Ectodermal cell (in vitro differentiated cells): Measurements from ENCODE around the gene SDCCAG8.

Source experiments
- H3K27ac ChIP-seq: 2 replicates; pipeline ENCODE4 v1.7.0; 2013; ENCODE audit warnings: mild to moderate bottlenecking, low read depth, low read length; ENCODE audit not compliant: insufficient read depth, poor library complexity, severe bottlenecking
- H3K27me3 ChIP-seq: 2 replicates; pipeline ENCODE4 v1.7.0; 2013; ENCODE audit warnings: mild to moderate bottlenecking, low read length; ENCODE audit not compliant: insufficient read depth, control insufficient read depth, poor library complexity, severe bottlenecking
- H3K36me3 ChIP-seq: one replicate; pipeline ENCODE4 v1.7.0; 2013; ENCODE audit warnings: low read length; ENCODE audit not compliant: control insufficient read depth, insufficient read depth
- H3K4me1 ChIP-seq: one replicate; pipeline ENCODE4 v1.7.0; 2013; ENCODE audit warnings: low read length; ENCODE audit not compliant: control insufficient read depth, insufficient read depth
- H3K4me3 ChIP-seq: 2 replicates; pipeline ENCODE4 v1.7.0; 2013; ENCODE audit warnings: low read depth, low read length, control low read depth; ENCODE audit not compliant: insufficient read depth
- H3K9me3 ChIP-seq: 2 replicates; pipeline ENCODE4 v1.7.0; 2013; ENCODE audit warnings: mild to moderate bottlenecking, low read length, moderate library complexity; ENCODE audit not compliant: control insufficient read depth
- WGBS, 2 experiments: methylation state at CpG; one replicate each; pipeline ENCODE4 v1.1.7; 2013; ENCODE audit warnings: missing lambda C conversion rate in 2 of 2; 5-methylcytosine and 5-hydroxymethylcytosine counted together

SDCCAG8 gene

DNA sequence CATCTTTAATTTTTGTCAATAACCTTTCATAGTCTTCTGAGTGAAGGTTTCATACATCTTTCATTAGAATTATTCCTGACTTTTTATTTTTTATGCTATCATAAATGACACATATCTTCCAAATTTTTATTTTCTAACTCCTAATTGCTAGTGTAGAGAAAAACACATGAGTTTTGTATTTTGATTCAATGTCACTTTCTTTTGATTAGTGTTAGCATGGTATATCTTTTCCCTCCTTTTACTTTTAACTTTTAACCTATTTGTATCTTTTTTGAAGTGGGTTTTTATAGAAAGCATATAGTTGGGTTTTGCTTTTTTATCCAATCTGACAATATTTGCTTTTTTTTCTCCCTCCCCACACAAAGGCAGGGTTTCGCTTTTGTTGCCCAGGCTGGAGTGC lies 43.2 kb downstream of the SDCCAG8 start:
- Histone ChIP-seq H3K27me3 (no peaks in the 10 kb centered on the region), H3K27ac (no peak overlapping the region), H3K9me3 (no peaks in the 10 kb centered on the region), H3K36me3 (no peaks in the 10 kb centered on the region), H3K4me1 (no peaks in the 10 kb centered on the region), H3K4me3 (no peak overlapping the region)
- 91 to 93% methylated on average over 1 of the region's 1 CpG for WGBS, 2 experiments

DNA sequence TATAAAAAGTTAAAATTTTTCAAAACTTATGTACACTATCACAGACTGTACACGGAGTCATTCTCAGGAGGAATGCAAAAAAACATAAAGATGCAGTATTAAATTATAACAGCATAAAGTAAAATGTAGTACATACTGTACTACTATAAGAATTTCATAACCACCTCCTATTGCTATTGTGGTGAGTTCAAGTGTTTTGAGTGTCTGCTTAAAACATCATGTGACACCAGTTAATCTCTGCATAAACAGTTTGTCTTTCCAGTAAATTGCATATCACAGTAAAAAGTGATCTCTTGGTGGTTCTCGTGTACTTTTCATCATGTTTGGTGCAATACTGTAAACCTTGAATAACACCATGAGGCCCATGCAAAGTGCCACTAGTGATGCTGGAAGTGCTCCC lies 45.2 kb downstream of the SDCCAG8 start:
- no peak overlapping the region for H3K4me3 ChIP-seq
- no peaks in the 10 kb centered on the region for H3K4me1 ChIP-seq
- no peaks in the 10 kb centered on the region for H3K36me3 ChIP-seq
- H3K27me3 ChIP-seq: no peaks in the 10 kb centered on the region
- 96 to 97% methylated on average over 1 to 2 of the region's 2 CpGs for WGBS, 2 experiments
- no peaks in the 10 kb centered on the region for H3K9me3 ChIP-seq
- H3K27ac ChIP-seq: no peak overlapping the region

- Histone ChIP-seq H3K4me3 (no peak overlapping the region), H3K36me3 (no peaks in the 10 kb centered on the region), H3K27ac (no peak overlapping the region), H3K27me3 (no peaks in the 10 kb centered on the region), H3K9me3 (no peaks in the 10 kb centered on the region), H3K4me1 (peaks cover 9% of the 10 kb centered on the region)
- WGBS, 2 experiments: 95 to 100% methylated on average over 1 of the region's 1 CpG
Measured at GRCh38 chr1:243311809-243312208, 56.0 kb downstream of the SDCCAG8 start.

GRCh38 chr1:243312952-243313634 lies 57.3 kb downstream of the SDCCAG8 start:
- no peak overlapping the region for H3K27ac ChIP-seq
- H3K9me3 ChIP-seq: no peaks in the 10 kb centered on the region
- H3K4me1 ChIP-seq: peaks cover 9% of the 10 kb centered on the region
- no peaks in the 10 kb centered on the region for H3K27me3 ChIP-seq
- WGBS, 2 experiments: 93 to 97% methylated on average over 4 of the region's 5 CpGs
- no peak overlapping the region for H3K4me3 ChIP-seq
- H3K36me3 ChIP-seq: no peaks in the 10 kb centered on the region

DNA sequence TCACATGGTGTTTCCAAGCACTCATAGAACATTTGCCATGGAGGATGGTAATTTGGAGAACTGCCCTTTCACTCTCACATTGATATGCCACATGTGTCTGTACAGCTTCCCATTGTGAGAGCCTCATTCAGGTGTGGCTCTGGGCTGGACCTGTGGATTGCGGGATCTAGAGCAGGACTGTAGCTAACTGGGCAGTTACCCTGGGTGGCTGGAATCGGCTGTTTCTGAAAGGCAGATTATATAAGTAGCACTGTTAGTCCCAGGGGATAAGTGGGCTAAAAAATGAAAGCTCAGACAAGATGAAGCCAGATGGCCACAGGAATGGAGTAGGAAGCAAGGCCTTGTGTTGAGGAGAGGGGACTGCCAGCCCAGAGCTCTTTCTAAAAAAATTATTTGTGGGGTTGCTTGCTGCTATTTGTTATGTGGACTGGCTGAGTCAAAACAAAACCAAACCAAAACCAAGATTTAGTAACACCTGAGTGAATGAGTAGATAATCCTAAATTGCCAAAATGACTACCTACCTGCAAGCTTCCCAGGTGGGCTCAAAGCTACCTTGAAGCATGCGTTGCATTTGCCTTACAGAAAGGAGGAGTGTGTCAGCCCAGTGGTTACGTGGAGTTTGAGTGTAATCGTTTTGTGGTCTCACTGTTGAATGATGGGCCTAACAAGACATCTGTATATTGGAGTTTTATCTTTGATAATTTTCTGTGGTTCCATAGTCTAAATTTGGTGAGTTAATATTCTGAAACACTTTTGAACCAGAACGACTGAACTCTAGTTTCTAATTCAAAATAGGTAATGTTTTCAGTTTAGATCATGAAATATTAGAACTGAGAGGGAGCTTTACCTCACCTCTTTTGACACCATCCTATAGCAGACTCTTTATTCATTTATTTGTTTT lies 58.0 kb downstream of the SDCCAG8 start:
- H3K36me3 ChIP-seq: no peaks in the 10 kb centered on the region
- no peaks in the 10 kb centered on the region for H3K9me3 ChIP-seq
- WGBS, 2 experiments: 97% methylated on average over 6 of the region's 6 CpGs
- H3K4me1 ChIP-seq: peaks cover 9% of the 10 kb centered on the region
- H3K27ac ChIP-seq: no peak overlapping the region
- H3K27me3 ChIP-seq: no peaks in the 10 kb centered on the region
- no peak overlapping the region for H3K4me3 ChIP-seq

DNA sequence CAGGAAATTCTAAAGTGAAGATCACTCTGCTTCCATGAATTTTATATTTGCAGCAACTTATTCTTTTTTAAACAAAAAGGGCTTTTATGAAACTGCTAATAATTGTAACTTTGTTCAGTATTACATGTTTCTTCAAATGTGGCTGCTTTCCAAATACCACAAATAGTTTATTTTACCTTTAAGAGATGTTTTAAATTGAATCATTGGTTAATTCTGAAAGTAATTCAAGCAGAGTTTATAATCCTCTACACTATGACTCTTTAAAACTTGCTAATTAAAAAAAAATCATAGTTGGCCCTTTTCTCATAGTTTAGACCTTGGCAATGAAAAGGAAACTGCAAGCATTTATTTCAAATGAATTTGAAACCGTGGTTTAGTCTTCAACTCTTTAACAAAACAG lies 59.6 kb downstream of the SDCCAG8 start:
- Histone ChIP-seq H3K4me3 (no peak overlapping the region), H3K9me3 (no peaks in the 10 kb centered on the region), H3K36me3 (no peaks in the 10 kb centered on the region), H3K27me3 (no peaks in the 10 kb centered on the region), H3K4me1 (peaks cover 9% of the 10 kb centered on the region), H3K27ac (no peak overlapping the region)
- WGBS, 2 experiments: 78% methylated on average over 1 of the region's 1 CpG

DNA sequence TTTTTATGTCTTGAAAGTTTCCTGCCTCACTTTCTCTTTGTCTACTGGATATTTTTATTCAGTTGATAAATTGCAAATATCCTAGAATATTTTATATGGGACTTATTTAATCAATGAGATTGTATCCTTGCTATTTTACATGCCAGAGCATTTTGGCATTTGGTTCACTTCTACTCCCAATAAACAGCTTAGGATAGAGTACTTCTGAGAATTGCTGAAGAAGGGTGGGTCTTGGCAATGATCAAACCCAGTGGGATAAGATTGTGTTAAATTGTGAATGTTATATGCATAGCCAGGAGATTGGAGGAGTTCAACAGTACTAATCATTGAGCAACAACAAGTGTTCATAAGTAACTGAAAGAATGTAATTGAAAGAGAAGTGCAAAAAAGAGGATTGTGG lies 60.1 kb downstream of the SDCCAG8 start:
- no peak overlapping the region for H3K4me3 ChIP-seq
- peaks cover 9% of the 10 kb centered on the region for H3K4me1 ChIP-seq
- no peaks in the 10 kb centered on the region for H3K9me3 ChIP-seq
- no peaks in the 10 kb centered on the region for H3K27me3 ChIP-seq
- H3K36me3 ChIP-seq: no peaks in the 10 kb centered on the region
- H3K27ac ChIP-seq: peak overlapping the region; percentile 11

- 14 to 19% methylated on average over 11 to 12 of the region's 12 CpGs for WGBS, 2 experiments
- Histone ChIP-seq H3K9me3 (no peaks in the 10 kb centered on the region), H3K36me3 (no peaks in the 10 kb centered on the region), H3K4me1 (peaks cover 9% of the 10 kb centered on the region), H3K27me3 (no peaks in the 10 kb centered on the region), H3K4me3 (no peak overlapping the region), H3K27ac (peak overlapping the region; percentile 11)
Measured at GRCh38 chr1:243316366-243316989, 60.6 kb downstream of the SDCCAG8 start.

DNA sequence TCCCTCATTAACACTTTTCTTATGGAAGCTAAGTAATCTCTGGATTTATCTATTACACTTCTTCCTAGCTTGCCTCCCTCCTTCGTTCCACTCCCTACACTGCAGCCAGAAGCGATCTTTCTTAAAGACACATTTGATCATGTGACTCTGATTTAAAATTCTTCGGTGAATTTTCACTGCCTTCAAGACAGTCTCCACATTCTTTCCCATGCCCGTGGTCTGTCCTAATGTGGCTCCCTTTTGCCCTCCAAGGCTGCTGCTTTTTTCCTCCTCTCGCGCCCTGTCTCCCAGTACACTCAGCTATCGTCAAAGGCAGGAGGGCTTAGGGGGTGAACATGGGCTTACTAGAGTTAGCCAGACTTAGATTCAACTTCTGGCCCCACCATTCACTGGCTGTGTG lies 64.4 kb downstream of the SDCCAG8 start:
- Histone ChIP-seq H3K9me3 (no peaks in the 10 kb centered on the region), H3K4me1 (peaks cover 9% of the 10 kb centered on the region), H3K27ac (no peak overlapping the region), H3K4me3 (no peak overlapping the region), H3K27me3 (no peaks in the 10 kb centered on the region), H3K36me3 (no peaks in the 10 kb centered on the region)
- WGBS, 2 experiments: 92 to 93% methylated on average over 7 of the region's 7 CpGs

GRCh38 chr1:243322326-243322725 lies 66.5 kb downstream of the SDCCAG8 start:
- H3K36me3 ChIP-seq: no peaks in the 10 kb centered on the region
- WGBS, 2 experiments: 92 to 95% methylated on average over 3 of the region's 3 CpGs
- no peaks in the 10 kb centered on the region for H3K4me1 ChIP-seq
- H3K27ac ChIP-seq: no peak overlapping the region
- H3K4me3 ChIP-seq: no peak overlapping the region
- H3K9me3 ChIP-seq: no peaks in the 10 kb centered on the region
- H3K27me3 ChIP-seq: no peaks in the 10 kb centered on the region
